Right renal cortex interstitium (tissue), 3 donors: ENCODE data around the gene IGFLR1. TPM values are rescaled to one million over a fixed set of nuclear protein-coding genes. Genes with fewer than 3 reads are reported as not detected.
"Not testable (repeated sequence)": the region's sequence is repeated elsewhere in the genome, so short reads cannot be mapped to it uniquely, and the experiment has no call there.

Experiments
- DNase-seq, 3 donors: peaks; one replicate each; pipeline ENCODE4 v3.0.0-alpha.2; 2013; ENCODE audit warnings: low read depth in 3 of 3, low spot score in 2 of 3
- polyA plus RNA-seq, 3 donors: library from polyadenylated mRNA; unstranded; fragments of 120-200 nt; gene quantifications; one replicate each; pipeline ENCODE4 v1.2.1, GENCODE V29; 2013; ENCODE audit not compliant: insufficient read length in 3 of 3

Gene IGFLR1
- polyA plus RNA-seq, 3 donors: 1.8 to 2.7 (median 2.7) TPM

- no peak for DNase-seq
Observed at GRCh38 chr19:35713904-35714495, 28.3 kb downstream of the IGFLR1 start.

GRCh38 chr19:35713506-35713850 is 28.8 kb downstream of the IGFLR1 start:
- DNase-seq: no peak

- DNase-seq: no peak
Observed at GRCh38 chr19:35712567-35713505, 29.4 kb downstream of the IGFLR1 start.

- DNase-seq: no peak
Observed at GRCh38 chr19:35710784-35711723, 31.2 kb downstream of the IGFLR1 start.

GRCh38 chr19:35708391-35708790 is 33.9 kb downstream of the IGFLR1 start:
- DNase-seq: no peak

- DNase-seq: no peak
Observed at GRCh38 chr19:35704218-35704617, 38.0 kb downstream of the IGFLR1 start, which contains the start of gene ZBTB32. Gene ZBTB32, plus strand, starts transcription at chr19:35704558. Its CDS starts 10,069 bp downstream, at chr19:35714627.

- DNase-seq: no peak
Observed at GRCh38 chr19:35703343-35703742, 38.9 kb downstream of the IGFLR1 start.

- peak; percentile 81 to 95 (median 84) for DNase-seq
Observed at GRCh38 chr19:35702223-35703012, 39.8 kb downstream of the IGFLR1 start.

GRCh38 chr19:35696835-35697234 is 45.4 kb downstream of the IGFLR1 start:
- DNase-seq: no peak

- DNase-seq: no peak
Observed at GRCh38 chr19:35695895-35696422, 46.3 kb downstream of the IGFLR1 start.

GRCh38 chr19:35693835-35694599 is 48.2 kb downstream of the IGFLR1 start:
- DNase-seq: peak; percentile 70 to 77 (median 75)

GRCh38 chr19:35693422-35693821 is 48.8 kb downstream of the IGFLR1 start:
- no peak for DNase-seq

- no peak for DNase-seq
Observed at GRCh38 chr19:35692010-35692409, 50.2 kb downstream of the IGFLR1 start.

GRCh38 chr19:35691106-35691505 is 51.1 kb downstream of the IGFLR1 start:
- not testable (repeated sequence) for DNase-seq

GRCh38 chr19:35689836-35690235 is 52.4 kb downstream of the IGFLR1 start:
- DNase-seq: no peak
